ENCODE measurements around the gene TRAF1. TPM values are rescaled to one million over a fixed set of nuclear protein-coding genes. Genes with fewer than 3 reads are reported as not detected.

The TRAF1 gene
- polyA plus RNA-seq, 1 donor: 6.5 TPM

DNA sequence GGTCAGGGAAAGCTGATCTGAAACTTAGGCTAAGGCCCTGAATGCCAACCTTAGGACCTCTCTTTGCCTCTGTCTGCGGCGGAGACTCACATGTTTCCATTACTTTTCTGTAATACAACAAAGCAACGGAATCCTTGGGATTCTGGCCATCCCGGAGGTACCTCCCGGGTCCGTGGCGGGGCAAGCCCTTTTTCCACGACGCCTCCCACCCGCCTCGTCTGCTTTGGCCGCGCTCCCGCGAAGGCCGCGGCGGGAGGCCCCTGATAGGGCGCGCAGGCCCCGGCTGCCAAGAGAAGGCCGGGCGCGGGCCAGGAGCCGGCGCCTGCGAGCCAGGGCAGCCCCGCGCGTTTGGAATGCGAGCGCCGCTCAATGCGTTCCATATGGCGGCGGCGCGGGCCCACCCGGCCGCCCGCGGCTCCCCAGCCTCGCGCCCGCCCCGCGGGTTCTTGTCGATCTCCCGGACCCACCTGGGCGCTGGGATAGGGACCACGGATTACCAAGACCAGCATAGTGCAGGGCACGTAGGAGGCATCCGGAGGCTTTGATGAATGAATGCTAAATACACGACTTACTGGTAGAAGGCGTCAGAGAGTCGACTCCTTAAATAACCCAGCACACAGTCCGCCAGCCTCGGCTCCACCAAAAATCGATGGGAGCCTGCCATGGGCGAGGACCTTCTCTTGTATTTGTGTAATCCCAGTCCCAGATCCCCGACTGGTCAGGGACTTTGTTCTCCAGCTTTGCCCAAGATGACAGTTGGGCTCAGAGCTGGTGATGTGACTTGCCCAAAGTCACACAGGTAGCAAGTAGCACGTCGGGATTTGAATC is 32.1 kb downstream of the TRAF1 start:
- Histone ChIP-seq H3K4me3 (ENCODE audit: low read length) (peak overlapping the region; percentile 23), H3K36me3 (ENCODE audit: control insufficient read depth, insufficient read depth, low read length) (no peaks in the 10 kb centered on the region), H3K27ac (ENCODE audit: low read length) (peak overlapping the region; percentile 26), H3K4me1 (ENCODE audit: control insufficient read depth, insufficient read depth, low read length) (peaks cover 46% of the 10 kb centered on the region), H3K27me3 (ENCODE audit: control insufficient read depth, insufficient read depth, low read length) (no peaks in the 10 kb centered on the region), H3K9me3 (ENCODE audit: control insufficient read depth, low read depth, low read length) (no peaks in the 10 kb centered on the region)
- WGBS (ENCODE audit: insufficient coverage, low lambda C conversion rate): no CpG with 5 or more reads among the region's 63 CpGs
- DNase-seq: peak in 1 of 2 donors; percentile 56

DNA sequence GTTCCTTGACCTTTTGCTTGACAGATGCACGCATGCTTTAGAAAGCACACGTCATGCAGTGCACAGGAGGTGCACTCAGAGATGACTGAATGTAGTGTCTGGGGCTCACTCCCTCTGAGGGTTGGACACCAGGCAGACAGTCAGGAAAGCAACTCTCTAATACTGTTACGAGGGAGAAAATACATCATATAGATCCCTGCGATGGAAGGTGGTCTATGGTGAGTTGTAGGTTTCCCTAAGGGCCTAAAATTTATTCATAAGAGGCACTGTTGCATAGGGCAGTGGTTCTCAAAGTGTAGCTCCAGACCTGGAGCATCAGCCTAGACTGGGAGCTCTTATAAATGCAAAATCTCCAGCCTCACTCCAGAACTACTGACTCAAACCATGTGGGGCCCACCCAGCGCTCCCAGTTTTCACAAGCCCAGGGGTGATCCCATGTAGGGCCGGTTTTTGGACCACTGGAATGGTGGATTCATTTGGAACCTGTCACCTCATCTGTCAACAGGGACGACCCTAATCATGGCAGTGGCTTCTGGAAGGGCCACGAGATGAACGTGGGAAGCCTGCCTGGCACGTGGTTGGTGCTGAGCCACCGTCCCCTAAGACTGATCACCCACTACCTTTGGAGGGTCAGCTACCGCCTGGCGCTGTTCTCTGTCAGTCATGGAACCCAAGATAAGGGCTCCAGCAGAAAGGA is 32.8 kb downstream of the TRAF1 start:
- H3K4me3 ChIP-seq (ENCODE audit: low read length): no peak overlapping the region

DNA sequence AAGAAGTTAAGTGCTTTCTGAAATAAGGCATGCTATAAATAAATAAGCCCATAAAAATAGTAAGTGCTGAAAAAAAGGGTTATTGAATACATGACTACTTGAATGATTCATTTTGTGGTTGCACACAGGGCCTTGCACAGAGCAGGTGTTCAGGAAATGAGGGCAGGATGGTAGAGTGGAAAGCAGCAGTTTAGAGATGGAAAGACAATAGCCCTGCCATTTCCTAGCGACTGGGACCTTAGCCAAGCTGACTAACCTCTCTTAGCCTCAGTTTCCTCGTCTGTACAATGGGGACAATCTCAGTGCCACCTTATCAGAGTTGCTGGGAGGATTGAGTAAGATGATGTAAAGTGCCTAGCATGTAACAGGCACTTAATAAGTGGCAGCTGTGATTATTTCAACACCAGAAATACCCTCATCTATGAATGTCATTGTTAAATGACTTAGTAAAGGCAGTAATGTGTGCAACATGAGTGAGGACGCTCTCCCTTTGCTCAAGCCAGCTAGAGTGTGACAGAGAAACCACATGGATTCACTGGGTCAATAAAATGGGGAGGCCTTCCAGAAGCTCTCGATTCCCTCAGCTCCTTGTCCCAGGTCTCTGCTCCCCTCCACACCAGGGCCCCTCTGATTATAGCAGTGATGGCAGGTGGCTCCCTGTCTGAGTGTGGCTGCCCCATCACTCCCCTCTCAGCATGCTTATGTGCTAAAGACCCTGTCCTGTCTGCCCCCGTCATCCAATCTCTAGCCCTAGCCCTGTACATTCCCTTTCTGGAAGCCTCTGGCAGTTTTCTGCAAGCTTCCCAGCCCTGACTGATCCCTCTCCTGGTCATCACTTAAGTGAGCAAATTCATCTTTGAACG is 33.6 kb downstream of the TRAF1 start:
- no peak overlapping the region for H3K4me3 ChIP-seq (ENCODE audit: low read length)
- no peak for DNase-seq
- H3K36me3 ChIP-seq (ENCODE audit: control insufficient read depth, insufficient read depth, low read length): no peaks in the 10 kb centered on the region
- WGBS (ENCODE audit: insufficient coverage, low lambda C conversion rate): no CpG with 5 or more reads among the region's 6 CpGs
- peaks cover 50% of the 10 kb centered on the region for H3K4me1 ChIP-seq (ENCODE audit: control insufficient read depth, insufficient read depth, low read length)
- no peaks in the 10 kb centered on the region for H3K9me3 ChIP-seq (ENCODE audit: control insufficient read depth, low read depth, low read length)
- peak overlapping the region; percentile 92 for H3K27ac ChIP-seq (ENCODE audit: low read length)
- no peaks in the 10 kb centered on the region for H3K27me3 ChIP-seq (ENCODE audit: control insufficient read depth, insufficient read depth, low read length)

More for the DNA sequence above, 32.8 kb downstream of the TRAF1 start:
- Histone ChIP-seq H3K4me1 (ENCODE audit: control insufficient read depth, insufficient read depth, low read length) (peaks cover 50% of the 10 kb centered on the region), H3K9me3 (ENCODE audit: control insufficient read depth, low read depth, low read length) (no peaks in the 10 kb centered on the region), H3K36me3 (ENCODE audit: control insufficient read depth, insufficient read depth, low read length) (no peaks in the 10 kb centered on the region), H3K27ac (ENCODE audit: low read length) (peak overlapping the region; percentile 26), H3K27me3 (ENCODE audit: control insufficient read depth, insufficient read depth, low read length) (no peaks in the 10 kb centered on the region)
- DNase-seq: no peak
- no CpG with 5 or more reads among the region's 13 CpGs for WGBS (ENCODE audit: insufficient coverage, low lambda C conversion rate)

GRCh38 chr9:120891884-120892747 is 34.5 kb downstream of the TRAF1 start:
- Histone ChIP-seq H3K4me3 (ENCODE audit: low read length) (no peak overlapping the region), H3K36me3 (ENCODE audit: control insufficient read depth, insufficient read depth, low read length) (no peaks in the 10 kb centered on the region), H3K27ac (ENCODE audit: low read length) (peak overlapping the region; percentile 92), H3K4me1 (ENCODE audit: control insufficient read depth, insufficient read depth, low read length) (peaks cover 48% of the 10 kb centered on the region), H3K27me3 (ENCODE audit: control insufficient read depth, insufficient read depth, low read length) (no peaks in the 10 kb centered on the region), H3K9me3 (ENCODE audit: control insufficient read depth, low read depth, low read length) (no peaks in the 10 kb centered on the region)
- WGBS (ENCODE audit: insufficient coverage, low lambda C conversion rate): 20% methylated on average over 1 of the region's 15 CpGs
- DNase-seq: no peak

GRCh38 chr9:120891245-120891883 is 35.2 kb downstream of the TRAF1 start:
- Histone ChIP-seq H3K4me1 (ENCODE audit: control insufficient read depth, insufficient read depth, low read length) (peaks cover 52% of the 10 kb centered on the region), H3K27me3 (ENCODE audit: control insufficient read depth, insufficient read depth, low read length) (no peaks in the 10 kb centered on the region), H3K36me3 (ENCODE audit: control insufficient read depth, insufficient read depth, low read length) (no peaks in the 10 kb centered on the region), H3K9me3 (ENCODE audit: control insufficient read depth, low read depth, low read length) (no peaks in the 10 kb centered on the region), H3K27ac (ENCODE audit: low read length) (peak overlapping the region; percentile 92), H3K4me3 (ENCODE audit: low read length) (no peak overlapping the region)
- peak in 1 of 2 donors; percentile 86 for DNase-seq
- WGBS (ENCODE audit: insufficient coverage, low lambda C conversion rate): no CpG with 5 or more reads among the region's 10 CpGs

- Histone ChIP-seq H3K27ac (ENCODE audit: low read length) (peak overlapping the region; percentile 92), H3K4me1 (ENCODE audit: control insufficient read depth, insufficient read depth, low read length) (peaks cover 60% of the 10 kb centered on the region), H3K9me3 (ENCODE audit: control insufficient read depth, low read depth, low read length) (no peaks in the 10 kb centered on the region), H3K4me3 (ENCODE audit: low read length) (no peak overlapping the region), H3K27me3 (ENCODE audit: control insufficient read depth, insufficient read depth, low read length) (no peaks in the 10 kb centered on the region), H3K36me3 (ENCODE audit: control insufficient read depth, insufficient read depth, low read length) (no peaks in the 10 kb centered on the region)
- peak in 1 of 2 donors; percentile 73 for DNase-seq
- no CpG with 5 or more reads among the region's 14 CpGs for WGBS (ENCODE audit: insufficient coverage, low lambda C conversion rate)
Measured at GRCh38 chr9:120890320-120891244, 36.0 kb downstream of the TRAF1 start.

DNA sequence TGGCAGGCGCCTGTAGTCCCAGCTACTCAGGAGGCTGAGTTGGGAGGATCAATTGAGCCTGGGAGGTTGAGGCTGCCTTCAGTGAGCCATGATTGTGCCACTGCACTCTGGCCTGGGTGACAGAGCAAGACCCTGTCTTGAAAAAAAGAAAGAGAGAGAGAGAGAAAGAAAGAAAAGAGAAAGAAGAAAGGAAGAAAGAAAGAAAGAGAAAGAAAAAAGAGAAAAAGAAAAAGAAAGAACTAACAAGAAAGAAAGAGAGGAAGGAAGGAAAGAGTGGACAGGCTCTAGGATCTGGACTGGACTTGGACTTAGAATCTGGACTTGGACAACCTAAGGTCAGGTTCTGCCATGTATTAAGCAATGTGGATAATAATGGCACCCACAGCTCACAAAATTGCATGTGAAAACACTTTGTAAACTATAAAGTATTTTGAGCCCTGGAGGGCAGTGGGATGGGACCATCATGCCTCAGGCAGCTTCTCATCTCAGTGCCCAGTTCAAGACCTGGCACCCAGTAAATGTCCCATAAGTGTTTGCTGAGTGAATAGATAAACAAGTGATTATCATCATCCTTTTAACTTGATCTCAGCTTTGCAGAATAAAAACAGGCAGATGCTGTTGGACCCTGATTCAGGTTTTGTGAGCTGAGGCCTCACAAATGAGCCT is 36.9 kb downstream of the TRAF1 start:
- no CpG with 5 or more reads among the region's 1 CpG for WGBS (ENCODE audit: insufficient coverage, low lambda C conversion rate)
- DNase-seq: no peak
- H3K4me3 ChIP-seq (ENCODE audit: low read length): no peak overlapping the region
- peaks cover 61% of the 10 kb centered on the region for H3K4me1 ChIP-seq (ENCODE audit: control insufficient read depth, insufficient read depth, low read length)
- no peaks in the 10 kb centered on the region for H3K27me3 ChIP-seq (ENCODE audit: control insufficient read depth, insufficient read depth, low read length)
- no peaks in the 10 kb centered on the region for H3K9me3 ChIP-seq (ENCODE audit: control insufficient read depth, low read depth, low read length)
- peak overlapping the region; percentile 92 for H3K27ac ChIP-seq (ENCODE audit: low read length)
- no peaks in the 10 kb centered on the region for H3K36me3 ChIP-seq (ENCODE audit: control insufficient read depth, insufficient read depth, low read length)

DNA sequence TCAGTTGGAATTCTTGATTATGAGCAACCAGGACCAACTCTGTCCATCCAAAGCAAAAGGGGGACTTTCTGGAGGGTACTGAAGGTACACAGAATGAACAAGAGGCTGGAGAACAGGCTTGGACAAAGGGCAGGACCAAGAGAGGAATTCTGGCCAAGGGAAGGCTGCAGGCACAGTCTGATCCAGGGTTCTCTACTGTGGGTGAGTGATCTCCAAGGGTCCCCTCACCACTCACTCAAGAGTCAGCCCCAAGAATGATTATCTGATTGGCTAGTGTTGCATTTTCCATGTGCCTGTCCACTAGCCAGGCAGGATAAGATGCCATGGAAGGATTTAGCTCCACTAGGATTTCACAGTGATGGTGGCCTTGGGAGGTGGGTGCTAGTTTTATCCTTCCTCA is 38.0 kb downstream of the TRAF1 start:
- Histone ChIP-seq H3K27ac (ENCODE audit: low read length) (no peak overlapping the region), H3K27me3 (ENCODE audit: control insufficient read depth, insufficient read depth, low read length) (no peaks in the 10 kb centered on the region), H3K4me1 (ENCODE audit: control insufficient read depth, insufficient read depth, low read length) (peaks cover 62% of the 10 kb centered on the region), H3K4me3 (ENCODE audit: low read length) (no peak overlapping the region), H3K36me3 (ENCODE audit: control insufficient read depth, insufficient read depth, low read length) (no peaks in the 10 kb centered on the region), H3K9me3 (ENCODE audit: control insufficient read depth, low read depth, low read length) (no peaks in the 10 kb centered on the region)
- DNase-seq: no peak
